ENCODE measurements around the gene RGS21.
A peak's percentile ranks its signal among the peaks of the same experiment; 100 is the strongest.

The RGS21 gene

DNA sequence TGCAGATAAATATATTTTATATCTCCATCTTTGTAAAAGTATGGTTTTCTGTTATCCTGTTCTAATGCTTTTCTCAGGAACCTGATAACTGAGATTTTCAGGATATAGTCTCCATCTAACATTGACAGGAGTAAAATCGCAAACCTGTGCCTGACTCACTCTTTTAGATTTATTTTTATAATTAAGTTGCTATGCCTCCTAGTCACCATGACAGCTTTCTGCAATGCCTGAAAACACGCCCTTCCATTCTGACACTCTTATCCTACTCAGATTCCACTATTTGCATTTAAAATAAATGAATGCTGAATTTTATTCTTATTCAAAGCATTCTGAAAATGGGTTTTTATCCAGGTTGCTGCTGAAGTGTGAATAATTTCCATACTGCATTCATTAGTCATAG lies 62.8 kb downstream of the RGS21 start:
- DNase-seq = no peak

GRCh38 chr1:192382758-192383157 lies 66.0 kb downstream of the RGS21 start:
- DNase-seq = no peak

- DNase-seq = no peak
These were observed 69.4 kb downstream of the RGS21 start for GRCh38 chr1:192386051-192386650.

- no peak for DNase-seq
These were observed 78.4 kb downstream of the RGS21 start for GRCh38 chr1:192395211-192395610.

DNA sequence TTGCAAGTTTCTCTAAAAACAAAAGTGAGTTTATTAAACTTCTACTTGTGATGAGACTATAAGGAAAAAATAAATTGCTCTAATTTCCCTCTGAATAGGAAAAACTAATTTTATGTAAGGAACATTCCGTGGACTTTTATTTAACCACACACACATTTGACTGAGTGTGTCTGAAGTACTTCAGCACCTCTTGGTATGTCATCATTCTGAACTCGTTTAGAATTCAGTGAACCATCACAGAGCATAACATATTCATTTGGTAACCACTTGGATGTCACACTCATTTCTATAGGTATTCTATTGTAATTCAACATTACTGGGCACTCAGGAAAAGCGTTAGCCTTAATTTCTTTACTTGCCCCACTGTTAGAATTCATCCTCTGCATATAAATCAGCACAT lies 79.1 kb downstream of the RGS21 start:
- DNase-seq = peak; percentile 46

DNA sequence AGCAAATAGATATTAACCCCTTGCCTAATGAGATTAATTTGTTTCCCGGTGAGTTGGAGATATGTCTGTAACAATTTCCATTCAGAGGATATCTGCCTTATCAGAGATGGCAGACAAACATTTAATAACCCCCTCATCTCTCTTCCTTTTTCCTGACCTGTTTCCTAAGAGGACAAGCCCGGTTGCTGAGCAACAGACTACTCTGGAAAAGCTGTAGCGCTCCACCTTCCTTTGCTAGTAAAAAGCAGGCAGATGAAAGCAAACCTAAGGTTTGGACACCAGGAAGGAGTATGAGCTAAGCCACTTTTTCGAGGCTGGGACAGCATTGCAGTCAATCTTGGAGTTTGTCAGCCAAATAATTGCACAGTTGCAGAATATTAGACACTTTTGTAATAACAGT lies 82.4 kb downstream of the RGS21 start:
- no peak for DNase-seq

DNA sequence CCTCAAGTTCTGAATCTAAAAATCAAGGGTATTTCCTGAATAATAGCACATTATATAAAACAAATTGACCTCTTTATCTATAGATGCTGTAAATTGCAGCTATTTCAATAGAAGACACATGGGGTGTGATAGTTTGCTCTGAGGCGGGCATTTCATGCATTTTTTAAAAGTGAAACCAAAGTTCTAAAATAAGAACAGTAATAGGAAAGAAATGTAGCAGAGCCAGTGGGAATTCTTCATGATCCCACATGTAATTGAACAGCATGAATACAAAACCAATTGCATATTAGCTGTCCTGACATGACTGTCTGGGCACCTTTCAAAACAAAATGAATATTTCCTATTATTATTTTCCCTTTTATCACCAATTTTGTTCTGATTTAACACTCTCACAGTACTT lies 85.0 kb downstream of the RGS21 start:
- peak; percentile 80 for DNase-seq

- no peak for DNase-seq
These were observed 85.8 kb downstream of the RGS21 start for GRCh38 chr1:192402571-192402970.

DNA sequence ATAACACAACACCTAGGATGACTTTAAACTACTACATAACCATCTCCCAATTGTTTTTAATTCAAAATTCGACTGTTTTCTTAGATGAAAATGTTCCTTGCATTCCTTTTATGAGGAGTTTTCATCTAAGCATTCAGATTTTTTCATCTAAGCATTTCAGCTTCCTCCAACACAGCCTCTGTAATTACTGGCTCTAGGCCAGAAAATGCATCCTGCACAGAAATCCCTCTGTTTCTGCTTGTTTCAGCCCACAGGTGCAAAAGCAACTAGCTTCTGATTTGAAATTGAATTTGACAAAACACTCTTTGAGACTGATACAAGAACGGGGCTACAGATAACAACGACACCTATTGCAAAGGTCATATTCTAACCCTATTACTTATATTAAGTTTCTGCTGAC lies 90.4 kb downstream of the RGS21 start:
- no peak for DNase-seq

Measured in fibroblast of skin of abdomen (primary cell).